ENCODE data around the gene AMH.

Gene AMH

GRCh38 chr19:2288818-2289713, 39.9 kb downstream of the AMH start:
- no peak for DNase-seq

GRCh38 chr19:2289714-2290435, 40.8 kb downstream of the AMH start:
- no peak for DNase-seq

GRCh38 chr19:2290441-2291184, 41.5 kb downstream of the AMH start:
- DNase-seq = no peak

- no peak for DNase-seq
These were observed 42.1 kb downstream of the AMH start for GRCh38 chr19:2291185-2291751.

- no peak for DNase-seq
These were observed 45.7 kb downstream of the AMH start for GRCh38 chr19:2294687-2295335.

- DNase-seq = no peak
These were observed 47.0 kb downstream of the AMH start for GRCh38 chr19:2296141-2296540.

GRCh38 chr19:2300533-2300932, 51.4 kb downstream of the AMH start:
- DNase-seq = no peak

All from GOT3 (cell line).